Ovary (tissue), 3 donors: ENCODE measurements around the gene TTC13.

Source experiments
- CTCF ChIP-seq, 3 donors: fragments of 450-650 bp in 2 of 3; fragments of 200-600 bp in 1 of 3; IDR thresholded peaks; one replicate each; pipeline versions ENCODE4 v1.5.1 to v1.8.0; 2016 to 2022; ENCODE audit warnings: antibody characterized with exemption in 3 of 3, mild to moderate bottlenecking in 1 of 3
- EP300 ChIP-seq: sonication (generic); formaldehyde crosslinking; IDR thresholded peaks from one replicate; pipeline ENCODE4 v1.6.1; 2017; ENCODE audit warnings: antibody characterized with exemption
- POLR2A ChIP-seq: fragments of 450-650 bp; IDR thresholded peaks from one replicate; pipeline ENCODE4 v1.6.1; 2017; ENCODE audit warnings: antibody characterized with exemption, mild to moderate bottlenecking, moderate library complexity
- donor health status: DM: no; HTN: no; CAD: no.

DNA sequence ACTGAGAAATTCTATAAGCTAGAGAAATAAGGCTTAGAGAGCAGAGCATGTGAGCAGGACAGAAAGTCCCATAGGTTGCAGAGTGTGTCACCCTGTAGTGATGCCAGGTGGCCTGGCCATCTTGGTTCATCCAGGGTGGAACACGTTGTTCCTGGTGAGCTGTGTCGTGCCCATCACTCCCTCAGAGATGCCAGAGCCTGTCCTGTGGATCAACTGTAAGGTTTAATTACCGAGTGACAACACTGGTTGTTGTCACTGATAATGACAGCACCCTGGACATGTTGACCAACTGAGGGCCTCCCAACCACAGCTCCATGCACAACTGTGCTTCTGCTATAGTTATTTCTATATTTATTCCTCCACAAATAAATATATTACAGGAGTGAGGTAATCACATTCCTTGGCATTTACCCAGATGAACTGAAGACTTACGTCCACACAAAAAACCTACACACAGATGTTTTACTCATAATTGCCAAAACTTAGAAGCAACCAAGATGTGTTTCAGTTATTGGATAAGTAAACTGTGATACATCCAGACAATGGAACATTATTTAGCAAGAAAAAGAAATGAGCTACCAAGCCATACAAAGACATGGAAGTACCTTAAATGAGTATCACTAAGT lies 116.6 kb downstream of the TTC13 start:
- TF ChIP-seq CTCF (IDR thresholded peaks at IDR 0.05), result no peak
- no peak for TF ChIP-seq POLR2A
- TF ChIP-seq EP300, result no peak
